H9 (cell line): ENCODE measurements around the gene NEMP2. TPM values are rescaled to one million over a fixed set of nuclear protein-coding genes. Genes with fewer than 3 reads are reported as not detected.

ENCODE experiments used
- DNase-seq: peaks from one replicate; pipeline ENCODE4 v3.0.0-alpha.2; 2017
- H2AFZ ChIP-seq: one replicate; pipeline ENCODE4 v1.6.1; 2013; ENCODE audit warnings: mild to moderate bottlenecking, low read length, control low read depth, moderate library complexity
- H2AK5ac ChIP-seq: 2 replicates; pipeline ENCODE4 v1.6.1; 2013; ENCODE audit warnings: low read length, control low read depth, mixed read lengths; ENCODE audit not compliant: insufficient read length
- H2BK120ac ChIP-seq: one replicate; pipeline ENCODE4 v1.6.1; 2013; ENCODE audit warnings: low read depth, mild to moderate bottlenecking, low read length, control low read depth, inconsistent platforms; ENCODE audit not compliant: poor library complexity, severe bottlenecking
- H2BK12ac ChIP-seq: 2 replicates; pipeline ENCODE4 v1.6.1; 2013; ENCODE audit warnings: low read length, control low read depth, mixed read lengths, low read depth; ENCODE audit not compliant: insufficient read length
- H2BK15ac ChIP-seq: 2 replicates; pipeline ENCODE4 v1.6.1; 2013; ENCODE audit warnings: low read depth, low read length, control low read depth
- H2BK20ac ChIP-seq: one replicate; pipeline ENCODE4 v1.6.1; 2013; ENCODE audit warnings: low read depth, mild to moderate bottlenecking, low read length, control low read depth, inconsistent platforms; ENCODE audit not compliant: poor library complexity, severe bottlenecking
- H2BK5ac ChIP-seq: 2 replicates; pipeline ENCODE4 v1.6.1; 2013; ENCODE audit warnings: low read length, control low read depth, mixed read lengths; ENCODE audit not compliant: insufficient read length
- H3K14ac ChIP-seq: 2 replicates; pipeline ENCODE4 v1.6.1; 2013; ENCODE audit warnings: low read length, control low read depth; ENCODE audit not compliant: insufficient read depth
- H3K18ac ChIP-seq: 2 replicates; pipeline ENCODE4 v1.6.1; 2013; ENCODE audit warnings: low read depth, mild to moderate bottlenecking, mixed read lengths, low read length, control low read depth; ENCODE audit not compliant: insufficient read length
- H3K23ac ChIP-seq: 2 replicates; pipeline ENCODE4 v1.6.1; 2013; ENCODE audit warnings: low read length, control low read depth, mixed read lengths, low read depth; ENCODE audit not compliant: insufficient read length
- H3K23me2 ChIP-seq: 2 replicates; pipeline ENCODE4 v1.6.1; 2013; ENCODE audit warnings: low read depth, mild to moderate bottlenecking, mixed read lengths, low read length, control low read depth; ENCODE audit not compliant: insufficient read length, poor library complexity, severe bottlenecking
- H3K27ac ChIP-seq: 2 replicates; pipeline ENCODE4 v1.5.1; 2013; ENCODE audit warnings: low read length, control low read depth, mixed read lengths, low read depth; ENCODE audit not compliant: insufficient read length
- H3K27me3 ChIP-seq: 2 replicates; pipeline ENCODE4 v1.6.1; 2013; ENCODE audit warnings: low read length, control low read depth, inconsistent platforms; ENCODE audit not compliant: insufficient read depth
- H3K4ac ChIP-seq: 2 replicates; pipeline ENCODE4 v1.6.1; 2013; ENCODE audit warnings: low read depth, mild to moderate bottlenecking, control low read depth, inconsistent platforms, low read length, moderate library complexity
- H3K4me1 ChIP-seq: 2 replicates; pipeline ENCODE4 v1.6.1; 2013; ENCODE audit warnings: low read length, control low read depth, inconsistent platforms; ENCODE audit not compliant: insufficient read depth
- H3K4me2 ChIP-seq: 2 replicates; pipeline ENCODE4 v1.6.1; 2013; ENCODE audit warnings: low read length, control low read depth, mixed read lengths; ENCODE audit not compliant: insufficient read length, insufficient read depth
- H3K56ac ChIP-seq: 2 replicates; pipeline ENCODE4 v1.6.1; 2013; ENCODE audit warnings: low read depth, mild to moderate bottlenecking, mixed read lengths, low read length, control low read depth; ENCODE audit not compliant: insufficient read length
- H3K79me1 ChIP-seq: 2 replicates; pipeline ENCODE4 v1.6.1; 2013; ENCODE audit warnings: low read depth, mild to moderate bottlenecking, moderate library complexity, low read length, control low read depth, inconsistent platforms; ENCODE audit not compliant: insufficient read depth, poor library complexity, severe bottlenecking
- H3K79me2 ChIP-seq: 2 replicates; pipeline ENCODE4 v1.6.1; 2013; ENCODE audit warnings: low read length, control low read depth, inconsistent platforms; ENCODE audit not compliant: insufficient read depth
- H3K9ac ChIP-seq: 2 replicates; pipeline ENCODE4 v1.6.1; 2013; ENCODE audit warnings: low read length, control low read depth, mixed read lengths; ENCODE audit not compliant: insufficient read length; ENCODE audit errors: extremely low read depth
- H3K9me3 ChIP-seq: one replicate; pipeline ENCODE4 v1.6.1; 2013; ENCODE audit warnings: low read depth, low read length, inconsistent platforms; ENCODE audit not compliant: control insufficient read depth
- H3T11ph ChIP-seq: one replicate; pipeline ENCODE4 v1.6.1; 2013; ENCODE audit warnings: mild to moderate bottlenecking, low read length, control low read depth, inconsistent platforms
- H4K20me1 ChIP-seq: one replicate; pipeline ENCODE4 v1.6.1; 2013; ENCODE audit not compliant: control insufficient read depth, insufficient read length, insufficient read depth
- H4K5ac ChIP-seq: 2 replicates; pipeline ENCODE4 v1.6.1; 2013; ENCODE audit warnings: low read depth, mild to moderate bottlenecking, mixed read lengths, low read length, control low read depth; ENCODE audit not compliant: insufficient read length
- H4K8ac ChIP-seq: replicated peaks from 2 replicates; pipeline ENCODE4 v1.6.1; 2013; ENCODE audit warnings: low read length, control low read depth, mixed read lengths, low read depth; ENCODE audit not compliant: insufficient read length
- H4K91ac ChIP-seq: 2 replicates; pipeline ENCODE4 v1.6.1; 2013; ENCODE audit warnings: low read depth, mild to moderate bottlenecking, moderate library complexity, mixed read lengths, low read length, control low read depth; ENCODE audit not compliant: insufficient read length
- H3K27ac Mint-ChIP-seq, 3 experiments: 2 replicates in 2 of 3; 3 replicates in 1 of 3; pipeline ENCODE4 v1.8.0; 2020 to 2021; ENCODE audit warnings: mixed read lengths in 3 of 3, mild to moderate bottlenecking in 1 of 3, moderate library complexity in 1 of 3
- H3K27me3 Mint-ChIP-seq: 2 replicates; pipeline ENCODE4 v1.8.0; 2021; ENCODE audit warnings: low read depth, mild to moderate bottlenecking, moderate library complexity, mixed read lengths
- H3K36me3 Mint-ChIP-seq, 3 experiments: 2 replicates in 2 of 3; 3 replicates in 1 of 3; pipeline ENCODE4 v1.8.0; 2020 to 2021; ENCODE audit warnings: low read depth in 3 of 3, mixed read lengths in 3 of 3; ENCODE audit not compliant: insufficient read depth in 1 of 3
- H3K4me1 Mint-ChIP-seq, 2 experiments: 2 replicates each; pipeline ENCODE4 v1.8.0; 2020; ENCODE audit warnings: mixed read lengths in 2 of 2
- H3K4me3 Mint-ChIP-seq, 2 experiments: 2 replicates in 1 of 2; 3 replicates in 1 of 2; pipeline ENCODE4 v1.8.0; 2020 to 2021; ENCODE audit warnings: mild to moderate bottlenecking in 2 of 2, mixed read lengths in 2 of 2, moderate library complexity in 1 of 2
- H3K9me3 Mint-ChIP-seq, 2 experiments: 2 replicates in 1 of 2; 3 replicates in 1 of 2; pipeline ENCODE4 v1.8.0; 2020; ENCODE audit warnings: mild to moderate bottlenecking in 2 of 2, mixed read lengths in 2 of 2, moderate library complexity in 1 of 2
- CTCF ChIP-seq: fragments of 200-600 bp; sonication (generic); conservative IDR thresholded peaks from 3 replicates; pipeline ENCODE4 v1.8.0; 2021; ENCODE audit warnings: antibody characterized with exemption, mild to moderate bottlenecking
- WGBS: extraction: QIAGEN DNeasy Blood & Tissue Kit; methylation state at CpG from one replicate; pipeline ENCODE4 v1.1.7; 2013; ENCODE audit warnings: missing lambda C conversion rate, low lambda C conversion rate, mixed read lengths; ENCODE audit not compliant: insufficient read length; ENCODE audit errors: extremely low coverage; 5-methylcytosine and 5-hydroxymethylcytosine counted together
- total RNA-seq: library from RNA; stranded (reverse); gene quantifications from 2 replicates; pipeline ENCODE4 v1.2.1, GENCODE V29; 2021

NEMP2 gene
- total RNA-seq, 1 experiment from 2014 or later = 5.3 TPM

DNA sequence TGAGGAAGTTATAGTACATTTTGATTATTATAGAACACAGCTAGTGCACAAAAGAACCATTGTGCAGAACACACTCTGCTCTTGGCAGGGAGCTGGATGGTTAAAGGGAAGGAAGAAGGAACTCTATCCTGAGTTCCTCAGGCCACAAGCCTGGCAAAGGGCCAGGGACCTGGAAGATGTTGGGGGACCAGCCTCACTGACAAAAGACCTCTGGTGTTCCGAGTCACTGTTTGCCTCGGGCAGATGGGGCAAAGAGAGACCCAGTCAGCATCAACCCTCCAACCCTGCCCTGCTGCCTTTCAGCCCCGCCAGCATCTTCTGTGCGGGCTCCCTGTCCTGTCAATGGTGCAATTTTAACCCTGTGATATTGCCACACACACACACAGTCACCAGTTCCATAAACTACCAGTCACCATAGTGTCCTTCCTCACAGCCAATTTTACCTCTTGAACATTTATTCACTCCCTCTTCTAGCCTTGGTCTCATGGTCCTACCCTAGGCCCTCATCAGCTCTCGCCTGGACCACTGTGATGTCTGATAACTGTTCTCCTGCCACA lies 21.9 kb downstream of the NEMP2 start:
- Histone ChIP-seq H3K14ac (no peak overlapping the region), H2BK5ac (no peak overlapping the region), H2BK20ac (no peak overlapping the region), H4K5ac (no peak overlapping the region), H3K23ac (no peak overlapping the region), H3K27ac (no peak overlapping the region), H3K79me2 (no peaks in the 10 kb centered on the region), H3K79me1 (no peaks in the 10 kb centered on the region), H2AK5ac (no peak overlapping the region), H3K56ac (no peak overlapping the region), H3T11ph (no peak overlapping the region), H3K9me3 (no peaks in the 10 kb centered on the region), H3K4me2 (no peak overlapping the region), H2BK120ac (no peak overlapping the region), H3K27me3 (no peaks in the 10 kb centered on the region), H2AFZ (no peak overlapping the region), H4K8ac (no peak overlapping the region), H2BK15ac (no peak overlapping the region), H3K23me2 (no peaks in the 10 kb centered on the region), H4K91ac (no peak overlapping the region), H3K18ac (no peak overlapping the region), H3K4ac (no peak overlapping the region), H3K4me1 (no peaks in the 10 kb centered on the region), H3K9ac (no peak overlapping the region), H2BK12ac (no peak overlapping the region), H4K20me1 (no peaks in the 10 kb centered on the region)
- Mint-ChIP-seq H3K27me3 (no peaks in the 10 kb centered on the region; the same call in 1 of the 2 replicates), H3K4me3 (no peak overlapping the region), H3K36me3 (no peaks in the 10 kb centered on the region), H3K27ac (peak overlapping the region in 1 of 3 experiments; percentile 2; a peak in 1 of 7 replicates), H3K4me1 (no peaks in the 10 kb centered on the region), H3K9me3 (no peaks in the 10 kb centered on the region)
- DNase-seq = no peak
- TF ChIP-seq CTCF = no peak
- WGBS = no CpG with 5 or more reads among the region's 5 CpGs
